Hepatic stellate cell (primary cell): Measurements from ENCODE around the gene OR5K1.

Experiments used
- DNase-seq: peaks from one replicate; pipeline ENCODE4 v3.0.0; 2011; ENCODE audit warnings: low spot score

The OR5K1 gene

GRCh38 chr3:98462901-98463300 lies at the start of gene OR5K1:
Gene OR5K1 (plus strand): TSS chr3:98463201. CDS start chr3:98469577, 6,376 bp downstream.
- DNase-seq, result no peak

- no peak for DNase-seq
Measured at GRCh38 chr3:98432575-98432974, 30.4 kb upstream of the OR5K1 start.

- DNase-seq, result no peak
Measured at GRCh38 chr3:98433764-98434163, 29.2 kb upstream of the OR5K1 start.

- DNase-seq, result no peak
Measured at GRCh38 chr3:98434412-98434811, 28.6 kb upstream of the OR5K1 start.

- no peak for DNase-seq
Measured at GRCh38 chr3:98440283-98440682, 22.7 kb upstream of the OR5K1 start.

- DNase-seq, result no peak
Measured at GRCh38 chr3:98445949-98446406, 17.0 kb upstream of the OR5K1 start.

- no peak for DNase-seq
Measured at GRCh38 chr3:98449606-98450193, 13.3 kb upstream of the OR5K1 start.

- no peak for DNase-seq
Measured at GRCh38 chr3:98450372-98450771, 12.6 kb upstream of the OR5K1 start.

GRCh38 chr3:98453827-98454226 lies 9.2 kb upstream of the OR5K1 start:
- DNase-seq, result no peak

GRCh38 chr3:98454929-98455328 lies 8.1 kb upstream of the OR5K1 start:
- DNase-seq, result no peak

- DNase-seq, result no peak
Measured at GRCh38 chr3:98457543-98457942, 5.5 kb upstream of the OR5K1 start.

- DNase-seq, result no peak
Measured at GRCh38 chr3:98460220-98460619, 2.8 kb upstream of the OR5K1 start.

- no peak for DNase-seq
Measured at GRCh38 chr3:98482717-98483482, 19.9 kb downstream of the OR5K1 start.

GRCh38 chr3:98483626-98484025 lies 20.6 kb downstream of the OR5K1 start:
- no peak for DNase-seq

GRCh38 chr3:98497381-98497780 lies 34.4 kb downstream of the OR5K1 start, which contains the start of gene OR5K2:
Gene OR5K2 (plus strand): TSS chr3:98497681. CDS start chr3:98497681, 0 bp downstream.
- DNase-seq, result no peak

GRCh38 chr3:98500019-98500418 lies 37.0 kb downstream of the OR5K1 start:
- DNase-seq, result no peak

- DNase-seq, result no peak
Measured at GRCh38 chr3:98501270-98501669, 38.3 kb downstream of the OR5K1 start.

GRCh38 chr3:98501863-98502576 lies 39.0 kb downstream of the OR5K1 start:
- DNase-seq, result no peak

GRCh38 chr3:98504539-98504938 lies 41.5 kb downstream of the OR5K1 start:
- DNase-seq, result peak; percentile 6

GRCh38 chr3:98508582-98508981 lies 45.6 kb downstream of the OR5K1 start:
- DNase-seq, result no peak

- DNase-seq, result no peak
Measured at GRCh38 chr3:98512576-98512975, 49.6 kb downstream of the OR5K1 start.

GRCh38 chr3:98513091-98513511 lies 50.1 kb downstream of the OR5K1 start:
- DNase-seq, result no peak

GRCh38 chr3:98513736-98514135 lies 50.7 kb downstream of the OR5K1 start:
- no peak for DNase-seq
